SKM-1 treated with dmso at 0.1 percent for 144 hours (cell line): ENCODE data around the gene BCAS3.
A peak's percentile ranks its signal among the peaks of the same experiment; 100 is the strongest.
"Not testable (repeated sequence)": the region's sequence is repeated elsewhere in the genome, so short reads cannot be mapped to it uniquely, and the experiment has no call there.

ENCODE experiments used
- DNase-seq: peaks from one replicate; lab custom pipeline; 2025; ENCODE audit not compliant: unreplicated experiment; lab: John Stamatoyannopoulos, UW

The BCAS3 gene

GRCh38 chr17:60863892-60864707, 186.4 kb downstream of the BCAS3 start:
- peak; percentile 84 for DNase-seq

- no peak for DNase-seq
These were observed 187.0 kb downstream of the BCAS3 start for GRCh38 chr17:60864708-60865005.

- no peak for DNase-seq
These were observed 197.1 kb downstream of the BCAS3 start for GRCh38 chr17:60874772-60875171.

GRCh38 chr17:60886731-60887613, 209.3 kb downstream of the BCAS3 start:
- DNase-seq = not testable (repeated sequence)

GRCh38 chr17:60887614-60888028, 210.0 kb downstream of the BCAS3 start:
- no peak for DNase-seq

GRCh38 chr17:60888812-60889709, 211.4 kb downstream of the BCAS3 start:
- DNase-seq = no peak

- no peak for DNase-seq
These were observed 213.5 kb downstream of the BCAS3 start for GRCh38 chr17:60891149-60891548.

GRCh38 chr17:60893475-60893874, 215.8 kb downstream of the BCAS3 start:
- DNase-seq = no peak

GRCh38 chr17:60896996-60897395, 219.3 kb downstream of the BCAS3 start:
- DNase-seq = no peak

- no peak for DNase-seq
These were observed 221.5 kb downstream of the BCAS3 start for GRCh38 chr17:60899115-60899514.

GRCh38 chr17:60900688-60901087, 223.0 kb downstream of the BCAS3 start:
- DNase-seq = no peak

GRCh38 chr17:60901242-60901641, 223.6 kb downstream of the BCAS3 start:
- no peak for DNase-seq

- no peak for DNase-seq
These were observed 224.2 kb downstream of the BCAS3 start for GRCh38 chr17:60901806-60902205.

- DNase-seq = no peak
These were observed 224.7 kb downstream of the BCAS3 start for GRCh38 chr17:60902399-60902798.

- DNase-seq = no peak
These were observed 226.9 kb downstream of the BCAS3 start for GRCh38 chr17:60904582-60904981.

- DNase-seq = no peak
These were observed 228.1 kb downstream of the BCAS3 start for GRCh38 chr17:60905709-60906108.

- no peak for DNase-seq
These were observed 230.7 kb downstream of the BCAS3 start for GRCh38 chr17:60908324-60908723.

GRCh38 chr17:60909405-60909804, 231.8 kb downstream of the BCAS3 start:
- no peak for DNase-seq

GRCh38 chr17:60910415-60910814, 232.8 kb downstream of the BCAS3 start:
- no peak for DNase-seq

GRCh38 chr17:60914078-60914477, 236.4 kb downstream of the BCAS3 start:
- no peak for DNase-seq

GRCh38 chr17:60916043-60916442, 238.4 kb downstream of the BCAS3 start:
- DNase-seq = no peak
